ENCODE data around the gene EFCAB11.
A peak's percentile ranks its signal among the peaks of the same experiment; 100 is the strongest.

Gene EFCAB11

DNA sequence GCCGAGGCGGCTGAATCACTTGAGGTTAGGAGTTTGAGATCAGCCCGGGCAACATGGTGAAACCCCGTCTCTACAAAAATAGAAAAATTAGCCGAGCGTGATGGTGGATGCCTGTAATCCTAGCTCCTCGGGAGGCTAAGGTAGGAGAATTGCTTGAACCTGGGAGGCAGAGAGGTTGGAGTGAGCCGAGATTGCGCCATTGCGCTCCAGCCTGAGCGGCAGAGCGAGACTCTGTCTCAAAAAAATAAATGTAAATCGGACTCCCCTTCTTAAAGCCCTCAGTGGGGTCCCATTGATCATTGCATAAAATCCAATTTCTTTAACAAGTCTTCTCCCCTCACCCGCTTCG lies 2.1 kb upstream of the EFCAB11 start:
- no peak for DNase-seq

DNA sequence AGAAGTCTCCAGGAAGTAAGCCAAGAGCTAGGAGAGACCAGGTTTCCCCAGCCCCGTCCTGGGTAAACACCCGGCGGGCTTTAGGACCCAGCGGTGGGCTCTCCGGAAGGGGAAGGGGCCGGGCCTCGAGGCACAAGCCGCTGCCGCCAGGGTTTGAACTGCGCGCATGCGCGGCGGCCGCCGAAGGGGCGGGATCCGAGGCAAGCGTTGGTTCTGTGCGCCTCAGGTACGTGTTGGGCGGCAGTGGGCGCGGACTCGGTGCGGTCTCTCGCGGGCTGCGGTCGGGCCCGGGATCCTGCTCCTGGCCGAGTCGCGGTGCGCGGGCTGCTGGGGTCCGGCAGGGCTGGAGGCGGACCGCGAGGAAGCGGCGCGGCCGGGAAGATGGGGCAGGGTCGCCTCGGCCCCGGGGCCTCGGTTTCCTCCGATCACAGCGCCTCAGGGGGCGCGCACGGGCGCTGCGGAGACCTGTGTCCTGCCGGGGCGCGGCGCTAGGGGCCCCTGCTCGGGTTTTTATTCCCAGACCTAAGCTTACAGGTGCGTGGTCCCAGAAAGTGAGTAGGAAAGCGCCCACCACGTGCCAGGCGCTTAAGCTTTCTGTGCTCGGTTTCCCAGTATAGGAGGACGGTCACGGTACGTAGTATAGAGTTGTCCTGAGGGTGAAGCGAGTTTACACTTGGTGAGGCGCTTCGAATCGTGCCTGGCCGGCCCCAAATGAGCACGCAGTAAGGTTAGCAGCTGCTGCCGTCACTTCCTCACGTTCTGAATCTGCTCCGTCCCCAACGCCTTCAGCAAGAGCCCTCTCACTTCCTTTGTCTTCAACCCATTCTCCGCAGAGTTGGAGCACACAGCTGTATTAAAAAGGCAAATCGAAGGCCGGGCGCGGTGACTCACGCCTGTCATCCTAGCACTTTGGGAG lies 1.5 kb upstream of the EFCAB11 start, which contains the start of gene TDP1:
Gene TDP1 (plus strand): TSS at position 183 of the 916 bp plus-strand sequence. CDS start 7,188 bp downstream, outside the sequence.
- DNase-seq: peak; percentile 88 to 97

DNA sequence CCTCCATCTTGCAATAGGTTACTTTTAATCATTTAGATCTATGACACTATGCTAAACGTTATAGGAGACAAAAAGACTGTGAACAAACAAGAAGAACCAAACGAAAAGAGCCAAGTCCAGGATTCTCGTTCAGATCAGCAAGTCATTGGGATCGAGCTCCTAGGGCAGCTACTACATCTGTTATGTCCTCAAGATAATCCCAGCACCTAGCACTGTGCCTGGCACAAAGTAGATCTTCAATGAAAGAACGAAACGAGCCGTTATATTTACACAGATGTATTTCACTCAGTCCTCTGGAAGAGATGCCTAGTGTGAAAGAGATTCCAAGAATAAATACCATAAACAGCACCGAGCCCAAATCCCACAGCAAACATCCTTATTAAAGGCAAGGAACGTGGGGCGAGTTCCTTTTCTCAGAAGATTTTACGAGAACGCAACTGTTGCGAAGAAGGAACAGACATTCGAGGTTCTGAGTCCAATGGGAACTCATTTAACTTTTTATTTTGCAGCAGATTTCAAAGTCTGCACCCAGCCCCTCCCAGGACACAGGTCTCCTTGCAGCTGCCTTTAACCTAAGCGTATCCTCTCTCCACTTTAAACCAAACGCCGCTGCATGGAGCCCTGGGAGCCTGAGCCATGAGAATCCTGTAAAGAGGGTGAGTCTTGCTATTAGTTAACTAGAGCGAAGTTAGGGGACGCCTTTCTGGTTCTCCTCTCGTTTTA lies 653 bp upstream of the EFCAB11 start:
- peak in 1 of 2 experiments; percentile 63 for DNase-seq

DNA sequence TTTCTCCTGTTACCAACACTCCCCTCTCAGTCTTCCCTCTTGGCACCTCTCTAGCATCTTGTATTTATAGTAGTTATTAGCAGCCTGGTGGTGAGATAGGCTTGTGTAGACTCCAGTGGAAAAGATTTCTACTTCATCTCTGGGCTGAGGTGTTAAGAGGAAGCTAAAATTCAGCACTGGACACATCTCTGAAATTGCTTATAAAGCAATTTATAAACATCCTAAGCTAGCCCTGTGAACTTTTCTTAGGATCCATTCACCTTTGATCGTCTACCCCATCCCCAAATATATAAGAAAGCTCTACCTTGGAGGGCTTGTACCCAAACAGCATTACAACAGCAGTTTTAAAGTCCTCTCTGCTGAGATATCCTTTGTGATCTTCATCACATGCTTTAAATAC lies 928 bp downstream of the EFCAB11 start:
- no peak for DNase-seq

DNA sequence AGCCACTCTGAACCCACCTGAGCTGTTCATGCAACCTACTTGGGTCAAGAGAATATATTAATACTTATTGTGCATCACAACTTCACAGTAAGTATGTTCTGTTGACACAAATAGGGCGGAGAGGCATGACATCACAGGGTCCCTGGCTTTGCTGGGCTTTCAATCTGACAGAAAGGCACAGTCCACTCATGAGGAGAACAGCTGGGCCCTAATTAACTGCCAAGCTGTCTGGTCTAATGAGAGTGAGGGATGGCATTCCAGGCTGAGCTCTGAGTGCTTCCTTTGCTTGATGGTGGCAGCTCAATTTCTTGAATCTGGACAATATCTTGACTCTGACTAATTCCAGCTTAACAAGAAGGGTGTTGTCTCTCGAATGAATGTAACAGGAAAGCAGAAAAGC lies 2.0 kb downstream of the EFCAB11 start:
- no peak for DNase-seq

DNA sequence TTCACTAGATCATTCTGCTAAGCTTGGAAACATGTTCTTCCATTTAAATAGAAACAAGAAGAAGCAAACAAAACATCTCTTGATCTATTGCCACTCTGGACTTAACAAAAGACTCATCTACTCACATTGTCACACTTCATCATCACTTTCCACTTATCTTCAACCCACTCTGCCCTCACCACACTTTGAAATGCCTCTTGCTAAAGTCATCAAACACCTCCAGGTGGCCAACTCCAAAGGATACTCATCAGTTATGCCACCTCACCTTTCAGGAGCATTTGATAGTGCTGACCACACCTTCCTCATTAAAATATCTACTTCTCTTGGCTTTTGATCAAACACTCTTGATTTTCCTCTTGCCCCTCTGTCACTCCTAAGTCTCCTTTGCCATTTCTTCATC lies 7.2 kb downstream of the EFCAB11 start:
- DNase-seq: no peak

DNA sequence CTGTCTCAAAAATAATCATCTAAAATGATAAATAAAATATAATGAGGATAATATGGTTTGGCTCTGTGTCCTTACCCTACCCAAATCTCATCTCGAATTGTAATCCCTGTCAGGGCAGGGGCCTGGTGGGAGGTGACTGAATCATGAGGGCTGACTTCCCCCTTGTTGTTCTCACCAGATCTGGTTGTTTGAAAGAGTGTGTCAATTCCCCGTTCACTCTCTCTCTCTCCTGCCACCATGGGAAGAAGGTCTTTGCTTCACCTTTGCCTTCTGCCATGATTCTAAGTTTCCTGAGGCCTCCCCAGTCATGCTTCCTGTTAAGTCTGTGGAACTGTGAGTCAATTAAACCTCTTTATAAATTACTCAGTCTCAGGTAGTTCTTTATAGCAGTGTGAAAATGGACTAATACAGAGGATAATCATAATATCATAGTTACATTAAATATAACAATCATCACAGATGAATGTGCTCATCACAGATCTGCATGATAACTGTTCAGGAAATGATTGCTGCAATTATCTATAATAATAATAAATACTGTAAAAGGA lies 12.6 kb downstream of the EFCAB11 start:
- DNase-seq: no peak

DNA sequence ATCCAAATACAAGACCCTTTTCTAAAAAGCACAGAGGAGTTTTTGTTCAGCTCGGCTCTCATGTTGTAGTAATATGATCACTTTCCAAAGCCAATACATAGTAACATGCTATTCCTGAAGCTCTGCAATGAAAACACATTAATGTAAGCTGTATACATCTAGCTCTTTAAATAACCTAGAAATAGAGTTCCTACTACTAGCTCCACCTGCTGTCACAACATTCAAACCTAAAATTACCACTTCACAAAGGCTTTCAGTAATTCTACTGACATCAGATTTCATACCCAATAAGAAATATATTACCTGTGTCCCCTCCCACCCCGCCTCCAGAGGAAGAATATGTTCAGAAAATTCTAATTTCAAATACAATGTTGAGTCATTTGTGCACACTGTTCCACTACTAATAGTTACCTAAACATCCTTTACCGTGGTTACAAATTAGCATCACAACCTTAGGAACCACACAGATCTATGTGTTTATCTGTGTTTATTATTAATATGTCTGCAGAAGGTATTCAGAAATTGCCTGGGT lies 17.8 kb downstream of the EFCAB11 start:
- DNase-seq: peak in 1 of 2 experiments; percentile 19

DNA sequence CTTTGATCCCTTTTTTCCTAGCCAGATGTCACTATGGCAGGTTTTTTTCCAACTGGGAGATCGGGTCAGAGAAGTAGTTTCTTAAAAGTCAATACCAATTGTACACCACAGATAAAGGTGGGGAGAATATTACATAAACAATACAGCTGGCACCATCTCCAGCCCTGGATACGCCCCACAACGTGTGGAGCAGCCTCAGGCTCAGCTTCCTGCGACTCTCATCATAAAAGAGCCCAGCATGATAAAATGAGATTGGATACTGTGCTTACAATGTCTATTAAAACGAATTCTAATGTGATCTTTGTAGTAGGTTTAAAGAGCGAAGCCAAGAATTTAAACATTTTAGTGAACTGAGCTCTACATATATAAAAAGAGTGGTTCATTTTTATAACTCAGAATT lies 21.5 kb downstream of the EFCAB11 start:
- DNase-seq: no peak

DNA sequence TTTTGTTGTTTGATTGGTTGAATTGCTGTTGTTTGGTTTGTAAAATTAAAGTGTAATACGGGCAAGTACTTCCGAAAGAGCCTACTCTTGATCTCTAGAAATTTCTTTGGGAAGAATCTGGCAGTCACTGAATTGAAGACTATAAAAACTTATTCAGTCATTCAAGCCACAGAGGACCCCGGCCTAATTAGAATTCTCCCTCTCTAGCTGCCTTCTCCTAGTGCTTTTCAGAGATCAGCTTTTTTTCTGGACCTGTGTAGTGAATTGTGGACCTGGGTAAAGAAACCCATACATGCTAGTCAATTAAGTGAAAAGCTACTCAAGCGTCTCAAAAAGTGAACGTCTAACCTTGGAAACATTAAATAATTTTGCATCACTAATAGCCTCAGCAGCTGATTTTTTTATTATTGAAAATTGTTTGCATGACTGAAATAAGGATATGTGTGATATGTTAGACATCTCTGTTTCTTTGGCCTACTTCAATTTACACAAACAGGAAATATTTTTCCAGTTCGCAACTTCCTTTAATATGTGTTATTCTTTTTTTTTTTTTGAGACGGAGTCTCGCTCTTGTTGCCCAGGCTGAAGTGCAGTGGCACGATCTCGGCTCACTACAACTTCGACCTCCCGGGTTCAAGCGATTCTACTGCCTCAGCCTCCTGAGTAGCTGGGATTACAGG lies 27.2 kb downstream of the EFCAB11 start:
- no peak for DNase-seq

DNA sequence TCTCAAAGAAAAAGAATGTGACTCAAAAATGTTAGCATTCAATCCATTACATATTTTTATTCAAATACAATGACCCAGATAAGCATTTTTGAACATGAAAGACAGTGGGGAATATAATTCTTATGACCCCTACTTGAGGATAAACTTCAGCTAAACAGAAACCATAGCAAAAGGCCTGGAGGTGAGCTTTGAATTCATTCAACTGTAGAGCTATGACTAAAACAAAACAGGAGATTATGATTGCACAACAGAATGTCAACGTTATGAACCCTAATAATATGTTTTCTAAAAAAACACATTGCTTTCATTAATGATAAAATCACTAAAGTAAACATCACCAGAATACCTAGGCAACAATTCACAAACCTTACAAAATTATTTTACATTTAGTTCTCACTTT lies 27.8 kb downstream of the EFCAB11 start:
- no peak for DNase-seq

DNA sequence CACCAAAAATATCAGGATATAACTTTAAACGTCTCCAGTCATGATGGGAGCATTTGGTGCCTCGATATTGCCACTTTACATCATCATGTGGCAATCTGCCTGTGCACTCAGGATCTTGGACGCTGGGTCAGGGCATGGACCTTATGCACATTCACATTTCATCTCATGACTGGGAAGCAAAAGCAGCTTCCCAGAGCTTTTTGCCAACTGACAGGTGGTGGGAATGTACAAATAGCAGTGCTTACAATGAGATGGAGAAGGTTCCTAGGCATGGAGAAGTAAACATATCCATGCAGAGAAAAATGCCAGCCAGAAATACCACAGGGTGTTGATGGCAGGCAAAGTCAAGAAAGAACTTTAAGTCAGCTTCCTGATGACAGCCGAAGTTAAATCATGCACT lies 30.3 kb downstream of the EFCAB11 start:
- no peak for DNase-seq

DNA sequence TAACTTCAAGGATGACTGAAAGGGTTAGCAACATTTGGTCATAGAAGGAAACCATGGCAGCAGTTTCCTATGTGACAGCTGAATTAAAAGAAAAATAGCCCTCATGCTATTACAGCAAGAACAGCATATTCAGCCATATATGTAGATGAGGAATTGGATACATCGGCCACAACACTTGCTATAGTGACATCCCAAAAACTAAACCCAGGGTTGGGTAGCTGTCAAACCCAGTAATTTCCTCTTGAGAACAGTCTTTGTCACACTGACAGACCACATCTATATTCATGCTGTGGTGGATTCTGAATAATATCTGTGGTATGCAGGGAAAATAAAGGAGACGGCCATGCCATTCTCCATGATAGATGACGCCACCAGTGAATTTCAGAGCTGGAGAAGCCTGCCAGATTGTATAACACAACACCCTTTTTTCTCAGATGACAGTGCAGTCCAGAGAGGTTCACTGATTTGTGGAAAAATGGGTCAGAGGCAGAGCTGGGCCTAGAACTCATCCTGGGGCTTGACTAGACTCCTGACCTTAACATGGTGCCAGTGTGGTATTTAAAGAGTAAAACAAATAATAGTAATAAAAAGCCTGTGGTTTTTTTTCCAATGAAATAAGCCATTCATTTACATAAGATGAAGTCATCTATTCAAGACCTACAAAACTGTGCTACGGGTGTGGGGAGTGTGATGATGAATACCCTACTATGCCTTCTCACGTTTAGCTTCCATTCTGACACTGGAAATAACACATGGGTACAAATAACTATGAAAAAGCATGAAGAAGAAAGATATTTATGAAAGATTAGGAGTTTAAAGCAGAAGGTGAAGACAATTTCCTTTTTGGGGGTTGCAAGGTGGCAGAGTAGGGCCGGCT lies 32.3 kb downstream of the EFCAB11 start:
- DNase-seq: no peak

DNA sequence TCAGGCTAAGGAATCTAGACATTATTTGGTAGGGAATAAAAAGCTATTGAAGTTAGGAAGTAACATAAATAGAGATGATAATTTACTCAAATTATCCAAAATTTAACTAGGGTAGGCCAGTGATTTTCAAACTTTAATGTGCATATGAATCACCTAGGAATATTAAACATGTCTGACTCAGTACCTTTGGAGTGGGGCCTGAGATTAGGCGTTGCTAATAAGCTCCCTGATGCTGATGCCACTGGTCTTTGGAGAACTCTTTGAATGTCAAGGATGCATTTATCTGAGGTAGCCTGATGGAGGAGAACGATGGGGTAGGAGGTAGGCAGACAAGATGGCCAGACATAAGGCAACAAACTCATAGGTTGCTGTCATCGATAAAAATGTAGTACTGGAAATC lies 33.2 kb downstream of the EFCAB11 start:
- no peak for DNase-seq

DNA sequence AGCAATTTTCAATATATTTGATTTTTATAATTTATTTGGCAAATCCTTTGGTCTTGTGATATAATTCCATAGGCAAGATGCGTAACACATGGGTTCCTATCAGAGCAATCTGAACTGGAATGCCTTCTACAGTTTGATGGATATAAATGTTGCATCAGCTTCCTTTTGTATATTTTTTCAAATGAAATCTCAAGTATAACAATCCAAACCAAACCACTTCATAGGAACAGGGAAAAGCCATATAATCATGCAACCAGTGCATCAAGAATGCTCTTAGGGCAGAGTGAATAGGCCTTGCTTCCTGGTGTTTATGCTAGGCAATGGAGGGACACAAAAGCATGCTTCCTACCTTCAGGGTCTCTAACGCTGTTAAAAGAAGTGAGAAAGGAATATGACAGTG lies 34.5 kb downstream of the EFCAB11 start:
- no peak for DNase-seq

DNA sequence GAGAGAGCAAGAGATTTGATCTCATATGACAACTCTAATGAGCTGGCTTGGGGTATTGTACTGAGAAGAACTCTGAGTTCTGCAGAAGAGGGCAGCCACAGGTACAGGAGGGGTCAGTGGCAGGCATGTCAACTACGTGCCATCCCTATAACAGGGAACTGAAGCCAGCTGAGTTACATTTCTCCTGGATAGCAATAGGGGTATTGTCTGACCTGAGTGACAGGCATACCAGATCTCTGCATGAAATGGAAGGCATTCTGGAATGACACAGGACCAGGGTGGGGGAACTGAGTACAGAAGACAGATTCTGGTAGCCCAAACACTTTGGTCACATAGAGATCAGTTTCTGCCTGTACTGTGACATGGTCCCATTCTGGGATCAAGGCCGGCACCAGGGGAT lies 35.8 kb downstream of the EFCAB11 start:
- DNase-seq: no peak

DNA sequence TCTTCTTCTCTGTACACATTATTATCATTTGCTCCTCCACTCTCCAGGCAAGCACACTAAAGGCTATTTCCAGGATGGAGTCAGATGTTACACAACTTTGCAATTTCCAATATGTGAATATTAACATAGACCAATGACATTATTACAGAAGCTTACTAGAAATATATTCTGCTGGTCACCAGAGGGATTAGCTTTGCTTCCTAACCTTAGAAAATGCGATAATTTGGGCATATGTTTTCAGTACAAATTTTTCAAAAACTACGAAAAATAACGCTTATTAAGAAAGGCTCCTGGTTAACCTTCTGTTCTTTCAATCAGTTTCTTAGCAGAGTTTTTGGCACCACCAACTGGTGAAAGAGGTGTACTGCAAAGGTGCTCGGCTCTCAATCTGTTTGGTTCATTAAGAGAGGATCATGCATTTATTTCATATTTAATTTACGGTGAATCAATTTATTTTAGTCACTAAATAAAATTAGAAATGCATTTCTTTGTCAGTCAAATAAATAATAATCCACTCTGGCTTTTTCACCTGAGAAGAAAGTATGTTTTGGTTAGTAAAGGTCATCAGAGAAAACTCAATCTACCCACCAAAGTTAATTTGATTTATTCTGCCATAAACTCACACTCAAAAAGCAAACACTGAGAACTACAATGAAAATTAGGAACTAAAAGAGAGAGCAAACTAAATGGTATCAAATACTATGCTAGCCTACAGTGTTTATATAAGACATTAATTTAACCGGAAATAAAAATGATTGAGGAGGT lies 39.2 kb downstream of the EFCAB11 start:
- DNase-seq: peak; percentile 32 to 78

DNA sequence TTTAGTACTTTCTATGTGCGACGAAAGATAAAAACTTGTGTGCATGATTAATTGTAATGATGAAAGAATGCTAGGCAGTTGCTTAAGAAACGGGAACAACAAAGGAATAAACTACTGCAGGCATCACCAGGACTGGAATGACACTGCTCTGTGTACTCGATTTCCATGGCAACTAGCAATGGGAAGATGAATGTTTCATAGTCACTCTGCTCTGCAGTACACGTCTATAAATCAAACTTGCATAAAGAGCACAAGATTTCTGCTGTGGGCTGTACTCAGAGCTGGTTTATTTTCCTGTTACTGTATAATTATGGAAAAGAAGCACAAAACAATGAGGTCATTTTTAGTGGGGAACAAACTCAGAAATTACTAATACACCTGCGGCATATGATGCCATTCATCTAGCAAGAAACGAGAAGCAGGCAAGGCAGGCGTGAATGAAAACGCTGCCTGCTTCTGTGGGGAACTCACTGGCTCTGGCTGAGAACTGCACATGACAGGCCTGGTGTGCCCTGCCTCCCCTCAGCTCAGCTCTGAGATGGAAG lies 41.8 kb downstream of the EFCAB11 start:
- peak; percentile 28 to 63 for DNase-seq

DNA sequence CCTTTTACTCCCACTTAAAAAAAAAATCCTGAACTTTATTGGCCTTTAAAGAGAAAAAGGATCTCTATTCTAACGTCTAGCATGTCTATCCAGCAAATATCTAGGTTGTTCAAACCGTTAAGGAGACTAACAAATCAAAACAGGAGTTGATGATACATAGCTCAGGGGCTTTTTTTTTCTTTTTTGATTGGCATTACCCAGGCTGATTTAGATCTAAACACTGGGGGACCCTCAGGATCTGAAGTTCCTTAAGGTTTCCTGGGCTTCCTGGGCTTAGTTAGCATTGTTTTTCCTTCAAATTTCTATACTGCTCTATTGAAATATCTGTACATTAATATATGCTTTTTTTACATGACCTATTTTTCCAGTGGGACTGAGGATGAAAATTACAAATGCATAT lies 42.3 kb downstream of the EFCAB11 start:
- no peak for DNase-seq

DNA sequence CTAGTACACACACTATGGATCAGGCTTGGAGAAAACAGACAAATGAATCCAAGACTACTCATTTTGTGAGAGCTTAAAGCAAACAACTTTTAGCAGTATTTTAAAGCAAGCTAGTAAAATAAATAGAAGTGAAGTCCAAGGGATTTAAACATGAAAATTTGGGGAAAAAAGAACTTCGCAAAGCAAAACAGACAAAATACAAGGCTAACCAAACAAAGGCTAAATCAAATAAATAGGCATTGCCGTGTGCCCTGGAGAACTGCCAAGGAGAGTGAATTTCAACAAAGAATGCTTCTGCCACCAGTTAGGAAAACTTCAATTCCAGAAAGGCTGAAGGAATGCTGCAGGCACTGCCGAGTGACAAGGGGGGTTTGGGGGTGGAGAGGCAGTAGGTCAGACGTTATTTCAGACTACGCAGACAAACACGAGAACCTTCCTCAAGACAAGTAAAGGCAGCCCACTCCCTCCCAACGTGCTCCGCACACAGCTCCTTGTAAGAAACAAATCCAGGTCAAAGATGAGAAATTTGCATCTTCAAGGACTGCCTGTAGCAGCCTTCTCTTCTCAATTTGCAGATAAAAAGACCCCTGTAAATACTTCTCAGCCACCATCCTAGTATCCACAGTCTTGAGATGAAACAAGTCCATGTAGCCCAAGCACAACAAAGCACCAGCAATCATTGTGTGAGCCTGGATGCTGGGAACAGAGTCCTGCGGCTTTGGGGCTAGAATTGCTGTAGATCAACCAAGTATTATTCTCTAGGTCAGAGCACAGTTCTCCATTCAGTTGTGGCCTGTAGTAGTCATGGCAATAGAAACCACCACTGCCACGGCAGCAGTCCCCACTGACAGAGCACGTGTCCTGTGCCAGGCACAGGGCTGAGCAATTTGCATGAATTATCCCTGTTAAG lies 43.3 kb downstream of the EFCAB11 start:
- peak; percentile 22 to 72 for DNase-seq
